GM19099 (cell line): Measurements from ENCODE around the gene H6PD.

Experiments
- POLR2A ChIP-seq: IDR thresholded peaks from 3 replicates; pipeline ENCODE4 v1.6.1; 2011; ENCODE audit warnings: low read depth; ENCODE audit not compliant: insufficient read length; ENCODE audit errors: extremely low read depth

H6PD gene

DNA sequence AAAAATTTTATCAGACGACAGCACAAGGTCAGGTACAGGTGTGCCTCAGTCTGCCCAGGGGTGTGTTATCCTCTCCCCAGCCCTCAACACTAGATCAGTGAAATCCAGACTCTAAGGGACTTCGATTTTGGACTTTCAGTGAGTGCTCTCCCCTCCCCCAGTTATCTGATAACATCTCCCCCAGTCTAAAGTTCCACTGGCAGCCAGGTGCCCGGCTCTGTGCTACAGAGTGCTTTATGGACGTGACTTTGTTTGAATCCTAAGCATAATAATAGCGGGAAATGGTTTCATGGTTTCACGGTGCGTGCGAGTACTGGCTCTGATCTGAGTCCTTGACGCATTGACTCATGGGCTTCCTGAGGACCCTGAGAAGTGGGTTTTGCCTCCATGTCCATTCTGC lies 61.3 kb downstream of the H6PD start:
- TF ChIP-seq POLR2A: no peak

DNA sequence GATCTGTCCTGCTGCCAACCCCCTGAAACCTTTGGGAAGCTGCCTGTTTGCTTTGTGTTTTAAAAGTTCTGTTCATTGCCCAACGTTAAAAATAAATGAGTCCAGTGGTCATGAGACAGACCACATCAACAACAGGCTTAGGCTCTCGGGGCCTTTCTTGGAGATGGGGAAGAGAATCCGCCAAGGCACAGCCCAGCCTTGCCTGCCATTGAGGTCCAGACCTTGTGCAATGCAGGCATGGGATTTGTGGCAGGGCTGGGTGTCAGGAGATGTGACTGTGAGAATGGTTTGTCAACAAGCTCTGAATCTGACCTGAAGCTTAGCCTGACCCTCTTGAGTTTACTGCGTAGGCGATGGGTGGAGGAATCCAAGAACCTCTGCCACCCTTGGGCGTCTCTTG lies 62.3 kb downstream of the H6PD start:
- TF ChIP-seq POLR2A: no peak

DNA sequence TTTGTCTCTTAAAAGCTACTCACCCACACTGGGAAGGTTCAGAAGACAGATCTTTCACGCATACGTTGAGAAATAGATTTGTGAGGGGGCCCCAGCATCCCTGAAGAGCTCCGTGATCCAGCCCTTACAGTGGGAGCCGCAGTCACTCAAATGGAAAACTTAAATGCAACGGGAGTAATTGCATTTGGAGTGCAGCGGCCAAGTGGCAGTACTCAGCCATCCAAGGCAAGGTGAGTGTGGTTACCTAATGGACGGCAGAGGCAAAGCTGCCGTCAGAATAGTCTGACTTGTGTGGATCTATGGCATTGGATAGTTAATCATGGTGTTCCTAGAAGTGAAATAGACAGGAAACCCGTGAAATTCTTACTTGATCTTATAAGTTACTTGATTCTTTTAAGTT lies 63.3 kb downstream of the H6PD start:
- TF ChIP-seq POLR2A: no peak

DNA sequence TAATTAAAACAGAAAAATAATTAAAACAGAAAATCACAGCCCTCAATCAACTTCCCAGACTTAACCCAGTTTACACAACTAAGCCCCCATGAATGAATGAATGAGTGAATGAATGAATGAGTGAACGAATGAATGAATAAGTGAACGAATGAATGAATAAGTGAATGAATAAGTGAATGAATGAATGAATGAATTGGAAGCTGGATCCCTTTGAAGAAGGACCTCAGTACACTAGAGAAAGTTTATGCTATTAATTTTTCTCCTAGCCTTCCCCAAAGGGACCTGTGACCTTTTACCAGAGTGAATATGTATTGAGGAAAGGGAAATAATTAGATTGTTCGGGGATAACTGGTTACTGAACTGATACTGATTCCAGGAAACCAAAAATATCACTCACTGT lies 63.7 kb downstream of the H6PD start:
- no peak for TF ChIP-seq POLR2A

DNA sequence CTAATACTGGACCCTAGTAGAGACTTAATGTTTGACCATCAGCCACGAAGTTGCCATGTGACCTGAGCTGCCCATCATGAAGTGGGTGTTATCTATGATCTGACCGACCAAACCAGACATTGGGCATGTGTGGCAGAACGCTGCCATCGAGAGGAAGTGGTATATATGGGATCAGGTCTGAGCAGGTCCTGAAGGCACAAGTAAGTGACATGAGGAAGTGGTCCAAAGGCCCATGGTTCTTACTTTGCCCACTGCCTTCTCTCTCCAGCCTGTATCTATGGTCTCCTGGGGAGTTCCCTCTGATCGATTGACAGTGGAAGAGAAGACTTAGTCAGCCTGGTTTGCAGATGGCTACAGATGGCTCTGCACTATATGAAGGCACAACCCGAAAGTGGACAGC lies 66.0 kb downstream of the H6PD start:
- TF ChIP-seq POLR2A: no peak

DNA sequence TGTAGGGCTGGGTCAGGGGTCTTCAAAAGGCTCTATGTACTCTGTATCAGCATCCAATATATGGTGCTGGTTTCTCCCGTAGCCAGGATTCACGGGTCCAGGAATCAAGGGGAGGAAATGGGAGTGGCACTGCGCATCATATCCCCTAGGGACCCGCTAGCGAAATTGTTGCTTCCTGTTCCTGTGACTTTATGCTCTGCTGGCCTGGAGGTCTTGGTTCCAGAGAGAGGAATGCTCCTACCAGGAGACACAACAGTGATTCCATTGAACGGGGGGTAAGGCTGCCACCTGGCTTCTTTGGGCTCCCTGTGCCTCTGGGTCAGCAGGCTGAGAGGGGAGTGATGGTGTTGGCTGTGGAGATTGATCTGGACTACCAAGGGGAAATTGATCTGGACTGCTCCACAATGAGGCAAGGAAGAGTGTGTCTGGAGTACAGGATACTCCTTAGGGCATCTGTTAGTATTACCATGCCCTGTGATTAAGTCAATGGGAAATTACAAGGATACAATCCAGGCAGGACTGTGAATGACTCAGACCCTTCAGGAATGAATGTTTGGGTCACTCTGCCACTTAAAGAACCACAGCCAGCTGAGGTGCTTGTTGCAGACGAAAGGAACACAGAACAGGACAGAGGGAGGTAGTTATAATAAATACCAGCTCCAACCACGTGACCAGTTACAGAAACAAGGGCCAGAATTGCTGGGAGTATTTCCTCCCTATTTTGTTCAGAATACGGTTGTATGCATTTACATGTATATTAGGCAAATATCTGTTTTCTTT lies 68.4 kb downstream of the H6PD start:
- no peak for TF ChIP-seq POLR2A

DNA sequence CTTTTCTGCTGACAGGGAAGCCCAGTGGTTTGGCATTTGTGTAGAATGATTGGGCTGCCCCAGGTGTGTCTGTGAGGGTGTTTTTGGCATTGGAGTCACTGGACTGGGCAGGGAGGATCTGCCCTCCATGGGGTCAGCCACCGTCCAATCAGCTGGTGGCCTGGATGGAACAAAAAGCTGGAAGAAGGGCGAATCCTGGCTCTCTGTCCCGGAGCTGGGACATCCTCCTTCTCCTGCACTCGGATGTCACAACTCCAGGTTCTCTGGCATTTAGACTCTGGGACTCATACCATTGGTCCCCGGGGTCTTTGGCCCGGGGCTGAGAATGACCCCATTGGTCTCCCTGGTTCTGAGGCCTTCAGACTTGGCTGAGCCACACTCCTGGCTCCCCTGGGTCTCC lies 69.3 kb downstream of the H6PD start:
- no peak for TF ChIP-seq POLR2A

DNA sequence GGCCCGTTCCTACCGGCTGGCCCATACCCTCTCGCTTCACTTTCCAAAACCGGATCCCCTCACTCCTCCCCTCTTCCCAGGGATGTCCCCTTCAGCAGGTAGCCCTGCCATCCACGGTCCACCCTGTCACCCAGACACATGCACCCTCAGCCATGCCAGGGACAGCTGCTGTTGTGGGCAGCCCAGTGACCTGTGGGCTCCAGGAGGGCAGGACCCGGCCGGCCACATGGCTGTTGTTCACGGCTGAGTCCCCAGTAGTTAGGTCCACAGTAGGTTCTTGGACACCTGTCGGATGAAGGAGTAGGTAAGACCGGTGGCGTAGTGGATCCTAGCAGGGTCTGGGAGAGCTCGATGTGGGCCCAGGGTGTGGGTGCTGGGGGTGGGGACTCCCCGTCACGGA lies 70.6 kb downstream of the H6PD start:
- no peak for TF ChIP-seq POLR2A

DNA sequence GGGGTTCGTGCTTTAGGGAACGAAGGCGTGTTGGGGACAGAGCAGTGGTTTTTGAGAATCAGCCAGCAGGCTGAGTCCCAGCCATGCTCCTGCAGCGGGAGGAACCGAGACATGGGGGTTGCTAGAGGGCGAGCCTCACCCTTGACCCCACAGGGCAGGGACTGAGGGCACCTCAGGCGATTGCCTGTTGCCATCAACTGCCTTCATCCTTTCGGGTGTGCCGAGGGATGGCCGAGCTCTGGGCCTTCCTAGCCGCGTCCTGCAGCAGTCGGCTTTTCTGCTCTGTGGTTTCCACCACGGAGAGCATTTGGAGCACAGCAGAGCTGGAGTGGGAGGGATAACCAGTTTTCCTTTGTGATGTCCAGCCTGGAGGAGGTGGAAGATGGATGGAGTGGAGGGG lies 71.4 kb downstream of the H6PD start:
- TF ChIP-seq POLR2A: no peak

DNA sequence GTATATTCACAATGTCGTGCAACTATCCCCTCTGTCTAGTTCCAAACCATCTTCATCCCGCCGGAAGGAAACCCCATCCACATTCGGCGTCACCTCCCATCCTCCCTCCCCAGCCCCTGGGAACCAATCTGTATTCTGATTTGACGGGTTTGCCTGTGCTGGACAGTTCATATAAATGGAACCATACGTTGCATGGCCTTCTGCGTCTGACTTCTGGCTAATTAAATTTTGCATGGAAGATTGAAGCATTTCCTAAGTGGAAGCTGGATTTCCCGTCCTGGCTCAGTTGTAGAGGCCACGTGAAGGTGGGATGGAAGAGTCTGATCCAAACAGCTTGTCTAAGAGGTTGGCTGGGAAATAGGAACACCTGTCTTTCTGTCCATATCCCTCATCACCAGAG lies 72.7 kb downstream of the H6PD start:
- no peak for TF ChIP-seq POLR2A

DNA sequence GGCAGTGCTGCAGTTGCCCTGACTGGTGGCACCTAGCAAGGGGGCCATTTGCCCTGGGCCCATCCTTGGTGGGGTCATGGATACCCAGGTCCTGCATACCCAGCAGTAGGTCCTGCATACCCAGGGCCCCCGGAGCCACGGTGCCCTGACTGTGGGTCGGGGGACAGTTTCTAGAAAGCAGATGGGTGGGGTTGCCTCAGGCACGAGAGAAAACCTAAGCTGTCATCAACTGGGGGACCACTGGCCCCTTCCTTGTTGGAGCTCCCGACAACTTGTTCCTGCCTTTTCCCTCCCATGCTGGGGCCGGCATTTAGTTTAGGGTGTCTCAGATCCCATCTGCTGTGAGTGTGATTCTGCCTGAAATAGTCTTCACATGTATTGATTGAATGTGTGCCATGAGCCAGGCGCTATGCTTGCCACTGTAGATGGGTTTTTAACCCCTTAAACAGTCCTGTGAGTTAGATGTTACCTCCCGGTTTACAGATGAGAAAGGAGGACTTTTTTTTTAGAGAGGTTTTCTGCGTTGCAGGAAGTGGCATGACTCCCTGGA lies 73.7 kb downstream of the H6PD start:
- TF ChIP-seq POLR2A: no peak

DNA sequence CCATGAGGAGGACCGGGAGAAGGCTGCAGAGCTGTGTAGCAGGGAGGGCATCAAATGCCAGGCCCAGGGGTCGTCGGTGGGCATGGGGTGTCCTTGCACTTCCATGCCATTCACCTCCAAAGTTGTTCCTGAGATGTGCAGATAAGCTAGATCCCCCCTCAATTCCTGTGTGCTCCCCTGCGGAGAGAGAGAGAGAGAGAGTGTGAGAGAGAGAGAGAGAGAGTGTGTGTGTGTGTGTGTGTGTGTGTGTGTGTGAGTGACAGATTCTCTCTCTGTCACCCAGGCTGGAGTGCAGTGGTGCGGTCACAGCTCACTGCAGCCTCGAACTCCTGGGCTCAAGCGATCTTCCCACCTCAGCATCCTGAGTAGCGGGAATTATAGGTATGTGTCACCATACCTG lies 74.5 kb downstream of the H6PD start:
- TF ChIP-seq POLR2A: no peak

DNA sequence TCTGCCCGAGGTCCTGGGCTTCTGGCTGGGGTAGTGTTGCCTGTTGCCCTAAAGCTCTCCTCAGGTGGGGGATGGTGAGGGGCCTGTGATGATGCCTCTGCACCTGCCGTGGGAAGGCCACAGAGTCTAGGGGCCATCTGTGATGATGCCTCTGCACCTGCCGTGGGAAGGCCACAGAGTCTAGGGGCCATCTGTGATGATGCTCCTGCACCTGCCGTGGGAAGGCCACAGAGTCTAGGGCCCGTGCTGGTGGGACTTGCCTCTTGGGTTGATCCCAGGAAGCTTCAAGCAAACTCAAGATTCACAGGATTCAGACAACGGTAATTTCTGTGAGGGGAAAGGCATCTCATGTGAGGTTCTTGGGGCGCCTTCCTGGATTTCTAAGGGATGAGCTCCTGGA lies 75.4 kb downstream of the H6PD start:
- TF ChIP-seq POLR2A: no peak

DNA sequence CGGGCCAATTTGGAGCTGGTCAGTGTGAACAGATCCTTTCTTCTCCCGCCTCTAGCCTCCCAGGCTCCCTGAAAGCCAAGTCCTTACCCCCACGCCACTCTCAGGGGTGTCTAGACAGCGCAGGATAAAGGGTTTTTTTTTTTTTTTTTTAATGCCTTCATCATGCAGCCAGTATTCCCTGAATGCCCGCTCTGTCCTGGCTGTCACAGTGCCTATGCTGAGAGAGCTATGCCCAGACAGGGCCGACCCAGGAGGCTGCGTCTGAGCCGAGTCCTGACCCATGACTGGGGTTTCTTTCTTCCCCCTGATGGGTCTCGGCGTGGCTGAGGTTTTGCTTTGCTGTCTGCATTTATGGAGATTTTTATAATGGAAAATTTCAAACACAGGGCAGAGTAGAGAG lies 76.5 kb downstream of the H6PD start:
- TF ChIP-seq POLR2A: no peak

DNA sequence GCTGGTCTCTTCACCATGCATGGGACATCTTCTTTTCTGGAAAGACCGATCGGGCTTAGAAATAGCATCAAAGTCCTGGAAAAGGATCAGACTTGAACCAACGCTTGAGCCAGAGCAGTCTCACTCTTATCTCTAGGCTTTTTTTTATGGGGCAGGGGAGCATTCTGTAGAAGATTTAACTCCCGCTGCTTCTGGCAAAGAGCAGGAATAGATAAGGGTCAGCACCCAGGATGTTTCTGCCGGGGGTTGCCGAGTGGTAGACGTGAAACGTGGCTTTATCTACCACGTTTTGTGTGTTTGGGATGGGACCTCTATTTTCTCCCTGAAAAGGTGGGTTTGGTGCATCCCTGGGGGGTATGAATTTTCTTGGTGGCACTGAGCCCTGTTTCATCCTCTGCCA lies 76.9 kb downstream of the H6PD start:
- no peak for TF ChIP-seq POLR2A

DNA sequence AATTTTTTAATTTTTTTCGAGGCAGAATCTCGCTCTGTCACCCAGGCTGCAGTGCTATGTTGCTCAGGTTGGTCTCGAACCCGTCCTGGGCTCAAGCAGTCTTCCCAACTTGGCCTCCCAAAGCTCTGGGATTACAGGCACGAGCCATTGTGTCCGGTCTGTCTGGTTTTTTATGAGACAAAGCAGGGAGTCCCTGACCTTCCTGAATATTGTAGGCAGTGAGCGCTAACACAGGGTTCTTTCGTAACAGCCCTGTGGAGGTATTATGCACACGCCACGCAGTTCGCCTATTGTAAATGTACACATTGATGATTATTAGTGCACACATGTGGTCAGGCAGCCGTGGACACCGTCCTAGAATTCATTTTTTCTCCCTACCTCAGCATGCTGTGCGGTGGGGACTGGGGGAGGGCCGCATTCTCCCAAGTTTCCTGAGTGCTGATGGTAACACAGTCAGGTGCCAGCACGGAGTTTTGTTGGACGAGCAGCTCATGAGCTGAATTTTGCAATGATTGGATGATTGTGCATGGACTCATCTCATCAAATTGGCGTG lies 77.7 kb downstream of the H6PD start:
- TF ChIP-seq POLR2A: no peak
